Body of pancreas (tissue), 4 donors: Measurements from ENCODE around the gene PRDM15.

Experiments used
- POLR2A ChIP-seq, 3 donors: fragments of 450-650 bp; IDR thresholded peaks; one replicate each; pipeline ENCODE4 v1.6.1; 2016; ENCODE audit warnings: antibody characterized with exemption in 3 of 3, mild to moderate bottlenecking in 2 of 3
- TF ChIP-seq, protein P1 (sequence below), 7 experiments: fragments of 450-650 bp in 4 of 7; fragments of 200-600 bp in 3 of 7; sonication (generic) in 3 of 7; IDR thresholded peaks; one replicate each; pipeline ENCODE4 v1.5.1; 2016 to 2019; ENCODE audit warnings: antibody characterized with exemption in 7 of 7

DNA sequence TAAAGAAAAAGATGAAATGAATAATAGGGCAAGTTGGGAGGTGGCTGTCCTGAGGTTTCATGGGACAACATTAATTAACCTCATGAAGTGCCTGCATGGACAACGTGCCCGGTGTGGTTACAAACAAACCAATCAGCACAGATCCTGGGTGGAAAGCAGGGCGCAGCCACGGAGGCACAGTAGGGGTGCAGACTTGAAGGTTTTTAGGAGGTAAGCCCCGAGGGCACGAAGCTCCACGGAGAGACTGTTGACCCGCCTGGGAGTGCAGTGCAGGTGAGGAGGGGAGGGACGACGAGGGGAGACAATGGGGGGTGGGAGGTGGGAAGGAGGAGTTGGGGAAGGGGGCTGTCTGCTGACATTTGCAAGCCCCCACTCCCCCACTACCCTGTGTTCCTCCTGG is 110.0 kb downstream of the PRDM15 start:
- TF ChIP-seq, protein P1, sequence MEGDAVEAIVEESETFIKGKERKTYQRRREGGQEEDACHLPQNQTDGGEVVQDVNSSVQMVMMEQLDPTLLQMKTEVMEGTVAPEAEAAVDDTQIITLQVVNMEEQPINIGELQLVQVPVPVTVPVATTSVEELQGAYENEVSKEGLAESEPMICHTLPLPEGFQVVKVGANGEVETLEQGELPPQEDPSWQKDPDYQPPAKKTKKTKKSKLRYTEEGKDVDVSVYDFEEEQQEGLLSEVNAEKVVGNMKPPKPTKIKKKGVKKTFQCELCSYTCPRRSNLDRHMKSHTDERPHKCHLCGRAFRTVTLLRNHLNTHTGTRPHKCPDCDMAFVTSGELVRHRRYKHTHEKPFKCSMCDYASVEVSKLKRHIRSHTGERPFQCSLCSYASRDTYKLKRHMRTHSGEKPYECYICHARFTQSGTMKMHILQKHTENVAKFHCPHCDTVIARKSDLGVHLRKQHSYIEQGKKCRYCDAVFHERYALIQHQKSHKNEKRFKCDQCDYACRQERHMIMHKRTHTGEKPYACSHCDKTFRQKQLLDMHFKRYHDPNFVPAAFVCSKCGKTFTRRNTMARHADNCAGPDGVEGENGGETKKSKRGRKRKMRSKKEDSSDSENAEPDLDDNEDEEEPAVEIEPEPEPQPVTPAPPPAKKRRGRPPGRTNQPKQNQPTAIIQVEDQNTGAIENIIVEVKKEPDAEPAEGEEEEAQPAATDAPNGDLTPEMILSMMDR (IDR thresholded peaks at IDR 0.05) = no peak
- no peak for TF ChIP-seq POLR2A (IDR thresholded peaks at IDR 0.05)
